ENCODE measurements around the gene DENND2D. TPM values are rescaled to one million over a fixed set of nuclear protein-coding genes. Genes with fewer than 3 reads are reported as not detected.
A peak's percentile ranks its signal among the peaks of the same experiment; 100 is the strongest.

DENND2D gene
- total RNA-seq, 2 experiments from 2014 or later = 60.7 to 62.0 TPM

- Histone ChIP-seq H3K4me3 (ENCODE audit: low read length) (no peak overlapping the region), H3K4me1 (ENCODE audit: insufficient read depth, low read length) (peaks cover 98% of the 10 kb centered on the region), H3K27ac (ENCODE audit: low read depth in 1 of 2, low read length in 2 of 2) (peak overlapping the region; percentile 78 to 97), H3K36me3 (ENCODE audit: insufficient read depth, low read length) (peaks cover 97% of the 10 kb centered on the region), H3K27me3 (ENCODE audit: control insufficient read depth in 1 of 2, insufficient read depth in 2 of 2, low read length in 2 of 2) (no peaks in the 10 kb centered on the region), H3K9me3 (ENCODE audit: control insufficient read depth in 1 of 2, insufficient read depth in 1 of 2, low read length in 2 of 2) (no peaks in the 10 kb centered on the region)
- peak overlapping the region; percentile 99 for H3K4me3 Mint-ChIP-seq
- H3K27me3 Mint-ChIP-seq = no peaks in the 10 kb centered on the region
- H3K27ac Mint-ChIP-seq = peak overlapping the region; percentile 90
- no peak for TF ChIP-seq CTCF (IDR thresholded peaks at IDR 0.05)
- no peaks in the 10 kb centered on the region for H3K9me3 Mint-ChIP-seq
- CTCF ChIA-PET = interaction anchor here (1.1 kb wide), 1 partner anchor 140 kb away, joined by 4 read pairs; no protein-coding TSS in a partner anchor
- ATAC-seq (ENCODE audit: poor library complexity) = no peak
- no peak for DNase-seq
- H3K36me3 Mint-ChIP-seq (ENCODE audit: low read depth) = peaks cover 100% of the 10 kb centered on the region
- H3K4me1 Mint-ChIP-seq (ENCODE audit: low read depth) = peaks cover 95% of the 10 kb centered on the region
- intact Hi-C loops (cut with DNase I, micrococcal nuclease) = no loop called here
- POLR2A ChIA-PET = interaction anchor here (1.1 to 15.0 kb wide), 7 partner anchors 8 to 152 kb away, joined by 3 to 756 read pairs (median 6); partner anchors contain the start of genes CEPT1, CHI3L2 and DRAM2
These were observed 6.5 kb downstream of the DENND2D start for GRCh38 chr1:111193712-111194480.

DNA sequence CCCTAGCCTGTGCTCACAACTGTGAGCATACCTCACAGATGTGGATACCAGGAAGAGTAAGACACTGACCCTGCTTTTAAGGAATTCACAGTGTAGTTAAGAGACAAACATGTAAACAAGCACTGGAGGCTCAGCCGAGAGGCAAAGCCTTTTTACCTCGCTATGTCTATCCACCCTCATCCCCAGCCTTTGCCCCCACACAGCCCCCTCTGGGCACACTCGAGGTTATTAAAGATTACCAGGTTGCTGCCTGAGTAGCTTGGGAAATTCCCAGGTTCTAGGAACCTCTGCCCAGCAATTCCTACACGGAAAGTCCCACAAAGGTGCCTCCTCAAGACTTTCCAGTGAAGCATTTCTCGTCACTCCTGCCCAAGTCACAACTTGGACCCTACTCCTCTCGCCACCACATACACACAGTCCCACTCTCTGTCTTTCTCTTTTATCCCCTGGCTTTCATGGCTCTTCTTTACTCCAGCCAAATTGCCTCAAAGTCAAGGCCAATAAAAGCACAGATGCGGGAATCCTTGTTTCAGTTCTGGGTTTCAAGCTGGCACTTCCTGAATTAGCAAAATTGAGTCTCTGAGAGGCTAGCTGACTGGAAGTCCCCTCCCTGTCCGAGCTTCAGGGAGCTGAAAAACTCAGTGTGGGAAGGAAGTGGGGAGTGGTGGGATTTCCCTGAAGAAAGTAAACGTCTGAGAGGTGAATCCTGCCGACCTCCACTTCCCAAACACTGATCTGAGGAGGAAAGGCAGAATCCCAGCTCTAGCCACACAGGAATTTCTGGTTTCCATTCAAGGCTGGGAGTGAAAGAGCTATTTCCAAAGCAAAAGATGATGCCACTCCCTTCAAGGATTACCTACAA is 7.6 kb downstream of the DENND2D start:
- H3K36me3 Mint-ChIP-seq (ENCODE audit: low read depth) = peaks cover 100% of the 10 kb centered on the region
- peak in 4 of 14 experiments; percentile 5 to 81 (median 61) for DNase-seq
- Histone ChIP-seq H3K4me3 (ENCODE audit: low read length) (no peak overlapping the region), H3K9me3 (ENCODE audit: control insufficient read depth in 1 of 2, insufficient read depth in 1 of 2, low read length in 2 of 2) (no peaks in the 10 kb centered on the region), H3K4me1 (ENCODE audit: insufficient read depth, low read length) (peaks cover 100% of the 10 kb centered on the region), H3K36me3 (ENCODE audit: insufficient read depth, low read length) (peaks cover 97% of the 10 kb centered on the region), H3K27me3 (ENCODE audit: control insufficient read depth in 1 of 2, insufficient read depth in 2 of 2, low read length in 2 of 2) (no peaks in the 10 kb centered on the region), H3K27ac (ENCODE audit: low read depth in 1 of 2, low read length in 2 of 2) (peak overlapping the region; percentile 78 to 97)
- peak; percentile 24 for ATAC-seq (ENCODE audit: poor library complexity)
- ChIA-PET POLR2A (interaction anchor here (1.0 to 15.0 kb wide), 9 partner anchors 9 to 153 kb away, joined by 3 to 756 read pairs (median 6); partner anchors contain the start of genes CEPT1, CHI3L2 and DRAM2), CTCF (interaction anchor here (0.9 to 1.6 kb wide), 4 partner anchors 11 to 207 kb away, joined by 3 to 4 read pairs (median 4); no protein-coding TSS in a partner anchor)
- intact Hi-C loops (cut with DNase I, micrococcal nuclease) = no loop called here
- H3K27ac Mint-ChIP-seq = peak overlapping the region; percentile 90
- TF ChIP-seq CTCF (IDR thresholded peaks at IDR 0.05) = no peak
- no peaks in the 10 kb centered on the region for H3K27me3 Mint-ChIP-seq
- H3K4me3 Mint-ChIP-seq = peak overlapping the region; percentile 99
- H3K4me1 Mint-ChIP-seq (ENCODE audit: low read depth) = peaks cover 100% of the 10 kb centered on the region
- no peaks in the 10 kb centered on the region for H3K9me3 Mint-ChIP-seq

DNA sequence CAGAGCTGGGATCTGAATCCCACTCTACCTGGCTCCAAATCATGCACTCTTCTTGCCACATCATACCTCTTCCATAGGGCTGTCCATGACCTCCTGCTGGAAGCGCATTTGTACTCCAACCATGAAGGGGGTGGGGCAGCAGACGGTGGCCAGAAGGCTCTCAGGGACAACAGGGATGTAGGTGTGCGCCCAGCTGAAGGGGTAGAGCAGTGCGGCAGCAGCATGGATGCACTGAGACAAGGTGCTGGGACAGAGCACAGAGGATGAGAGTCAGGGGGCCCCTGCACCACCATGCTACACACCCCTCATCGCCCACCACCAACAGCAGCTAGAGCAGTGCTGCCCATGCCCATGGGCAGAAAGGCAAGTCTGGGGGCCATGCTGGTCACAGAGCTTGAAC is 8.4 kb downstream of the DENND2D start:
- ATAC-seq (ENCODE audit: poor library complexity) (no peak), DNase-seq (peak in 1 of 14 experiments; percentile 14)
- no peak overlapping the region for H3K4me3 ChIP-seq (ENCODE audit: low read length)
- H3K9me3 ChIP-seq (ENCODE audit: control insufficient read depth in 1 of 2, insufficient read depth in 1 of 2, low read length in 2 of 2) = no peaks in the 10 kb centered on the region
- H3K9me3 Mint-ChIP-seq = no peaks in the 10 kb centered on the region
- H3K4me1 Mint-ChIP-seq (ENCODE audit: low read depth) = peaks cover 100% of the 10 kb centered on the region
- H3K4me1 ChIP-seq (ENCODE audit: insufficient read depth, low read length) = peaks cover 99% of the 10 kb centered on the region
- no peaks in the 10 kb centered on the region for H3K27me3 ChIP-seq (ENCODE audit: control insufficient read depth in 1 of 2, insufficient read depth in 2 of 2, low read length in 2 of 2)
- peaks cover 100% of the 10 kb centered on the region for H3K36me3 Mint-ChIP-seq (ENCODE audit: low read depth)
- ChIA-PET POLR2A (interaction anchor here (0.9 to 15.0 kb wide), 7 partner anchors 9 to 73 kb away, joined by 3 to 756 read pairs (median 10); partner anchors contain the start of genes CEPT1, CHI3L2, DENND2D and DRAM2), CTCF (interaction anchor here (1.2 to 2.9 kb wide), 3 partner anchors 10 to 208 kb away, joined by 4 to 9 read pairs (median 4); no protein-coding TSS in a partner anchor)
- peak overlapping the region; percentile 99 for H3K4me3 Mint-ChIP-seq
- no peaks in the 10 kb centered on the region for H3K27me3 Mint-ChIP-seq
- peak overlapping the region; percentile 90 for H3K27ac Mint-ChIP-seq
- H3K27ac ChIP-seq (ENCODE audit: low read depth in 1 of 2, low read length in 2 of 2) = peak overlapping the region; percentile 78 to 97
- peaks cover 97% of the 10 kb centered on the region for H3K36me3 ChIP-seq (ENCODE audit: insufficient read depth, low read length)
- no peak for TF ChIP-seq CTCF (IDR thresholded peaks at IDR 0.05)
- intact Hi-C loops (cut with DNase I, micrococcal nuclease) = no loop called here
